GM19043 (cell line): ENCODE measurements around the gene POGLUT2.

Experiments
- ATAC-seq: cut with Tn5 transposase; IDR thresholded peaks from one replicate; pipeline ENCODE4 v1.9.1; 2021; ENCODE audit warnings: low read depth; ENCODE audit not compliant: unreplicated experiment

The POGLUT2 gene

GRCh38 chr13:102771298-102772041, 27.3 kb downstream of the POGLUT2 start:
- ATAC-seq, result no peak

GRCh38 chr13:102770435-102770834, 28.3 kb downstream of the POGLUT2 start:
- no peak for ATAC-seq

- no peak for ATAC-seq
These were observed 29.1 kb downstream of the POGLUT2 start for GRCh38 chr13:102769679-102770078.

GRCh38 chr13:102768909-102769308, 29.9 kb downstream of the POGLUT2 start:
- ATAC-seq, result no peak

GRCh38 chr13:102763741-102764140, 35.0 kb downstream of the POGLUT2 start:
- ATAC-seq, result no peak

GRCh38 chr13:102761071-102761470, 37.7 kb downstream of the POGLUT2 start:
- no peak for ATAC-seq

GRCh38 chr13:102758842-102759241, 39.9 kb downstream of the POGLUT2 start:
- ATAC-seq, result no peak

- ATAC-seq, result no peak
These were observed 41.8 kb downstream of the POGLUT2 start for GRCh38 chr13:102757006-102757405.

- no peak for ATAC-seq
These were observed 46.9 kb downstream of the POGLUT2 start for GRCh38 chr13:102751886-102752285.

- no peak for ATAC-seq
These were observed 56.3 kb downstream of the POGLUT2 start for GRCh38 chr13:102742506-102742905.

GRCh38 chr13:102742101-102742500, 56.7 kb downstream of the POGLUT2 start:
- ATAC-seq, result no peak
